Measurements from ENCODE around the gene LY6G5B. TPM values are rescaled to one million over a fixed set of nuclear protein-coding genes. Genes with fewer than 3 reads are reported as not detected.

LY6G5B gene
- total RNA-seq, 2 experiments from 2014 or later: 18.1 to 20.1 TPM

- ChIA-PET CTCF (interaction anchor here (0.5 kb wide), 1 partner anchor 10 kb away, joined by 4 read pairs; no protein-coding TSS in a partner anchor), POLR2A (no interaction called here)
Measured at GRCh38 chr6:31636698-31637596, 32.8 kb upstream of the LY6G5B start.

- ChIA-PET CTCF (interaction anchor here (0.7 to 2.0 kb wide), 3 partner anchors 11 to 89 kb away, joined by 3 to 5 read pairs (median 5); partner anchors contain the start of gene BAG6), POLR2A (interaction anchor here (0.8 kb wide), 1 partner anchor 24 kb away, joined by 3 read pairs; no protein-coding TSS in a partner anchor)
Measured at GRCh38 chr6:31639043-31639442, 30.7 kb upstream of the LY6G5B start.

- POLR2A ChIA-PET: no interaction called here
- CTCF ChIA-PET: interaction anchor here (0.6 to 2.0 kb wide), 5 partner anchors 10 to 181 kb away, joined by 3 to 7 read pairs (median 5); partner anchors contain the start of gene BAG6
Measured at GRCh38 chr6:31639449-31639861, 30.3 kb upstream of the LY6G5B start.

DNA sequence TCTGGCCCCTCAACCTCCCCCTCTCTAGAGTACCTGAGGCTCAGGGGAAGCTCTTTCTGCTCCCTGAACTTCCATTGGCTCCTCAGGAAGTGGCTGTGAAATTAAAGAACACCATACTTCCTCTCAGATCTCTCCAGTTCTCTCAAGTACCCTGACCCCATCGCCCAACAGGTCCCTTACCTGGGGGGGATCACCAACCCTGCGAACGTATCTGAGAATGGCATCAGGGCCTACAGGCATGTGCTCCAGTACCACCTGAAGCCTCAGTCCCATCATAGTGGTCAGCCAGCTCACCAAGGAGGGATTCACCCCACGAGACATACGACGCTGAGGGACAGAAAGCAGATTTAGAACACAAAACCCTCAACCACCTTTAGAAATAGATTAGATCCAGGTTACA, 29.2 kb upstream of the LY6G5B start:
- POLR2A ChIA-PET: interaction anchor here (0.9 kb wide), 1 partner anchor 9 kb away, joined by 3 read pairs; no protein-coding TSS in a partner anchor
- CTCF ChIA-PET: interaction anchor here (1.0 to 1.4 kb wide), 2 partner anchors 33 to 42 kb away, joined by 3 to 7 read pairs; no protein-coding TSS in a partner anchor

DNA sequence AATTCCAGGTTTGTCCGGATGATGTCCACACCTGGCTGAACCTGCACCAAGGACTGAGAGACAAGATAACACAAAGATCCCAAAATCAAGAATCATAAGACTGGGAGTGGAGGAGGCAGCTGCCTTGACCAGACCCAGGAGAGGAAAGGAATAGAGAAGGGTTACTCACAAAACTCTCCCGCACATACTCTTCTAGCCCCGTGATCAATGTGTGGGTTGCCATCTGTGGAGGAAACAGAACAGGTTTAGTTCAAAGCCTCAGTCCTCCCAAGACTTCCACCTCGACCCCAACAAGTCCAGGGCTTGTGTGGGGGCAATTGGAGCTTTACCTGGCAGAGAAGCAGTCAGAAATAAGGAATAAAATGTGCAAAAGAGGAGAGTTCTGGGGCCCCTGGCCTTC, 28.4 kb upstream of the LY6G5B start:
- CTCF ChIA-PET: no interaction called here
- POLR2A ChIA-PET: interaction anchor here (0.9 kb wide), 1 partner anchor 8 kb away, joined by 3 read pairs; no protein-coding TSS in a partner anchor

DNA sequence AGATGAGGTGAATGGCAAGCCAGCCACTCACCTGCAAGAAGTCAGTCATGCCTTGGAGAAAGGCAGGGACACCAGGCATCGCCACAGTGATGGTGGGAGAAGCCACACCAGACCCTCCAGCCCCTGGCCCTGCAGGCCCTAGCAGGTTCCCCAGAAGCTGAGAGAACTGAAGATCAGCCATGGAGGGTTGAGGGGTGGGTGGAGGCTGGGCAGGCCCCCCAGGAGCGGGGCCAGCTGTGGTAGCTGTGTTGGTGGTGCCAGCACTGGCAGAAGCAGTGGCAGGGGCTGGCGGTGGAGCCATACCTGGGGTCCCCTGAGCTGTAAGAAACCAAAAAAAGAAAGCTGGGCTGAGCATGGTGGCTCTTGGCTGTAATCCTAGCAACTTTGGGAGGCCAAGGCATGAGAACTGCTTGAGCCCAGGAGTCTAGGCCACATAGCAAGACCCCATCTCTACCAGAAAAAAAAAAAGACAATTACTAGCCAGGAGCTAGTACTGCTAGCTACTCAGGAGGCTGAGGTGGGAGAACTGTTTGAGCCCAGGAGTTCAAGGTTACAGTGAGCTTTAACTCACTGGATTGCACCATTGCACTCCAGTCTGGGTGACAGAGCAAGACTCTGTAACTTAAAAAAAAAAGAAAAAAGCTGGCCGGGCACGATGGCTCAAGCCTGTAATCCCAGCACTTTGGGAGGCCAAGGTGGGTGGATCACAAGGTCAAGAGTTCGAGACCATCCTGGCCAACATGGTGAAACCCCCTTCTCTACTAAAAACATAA, 26.8 kb upstream of the LY6G5B start:
- ChIA-PET CTCF (interaction anchor here (1.3 kb wide), 1 partner anchor 10 kb away, joined by 3 read pairs; no protein-coding TSS in a partner anchor), POLR2A (interaction anchor here (0.9 kb wide), 1 partner anchor 27 kb away, joined by 3 read pairs; the partner anchor contains the start of gene LY6G5B)

DNA sequence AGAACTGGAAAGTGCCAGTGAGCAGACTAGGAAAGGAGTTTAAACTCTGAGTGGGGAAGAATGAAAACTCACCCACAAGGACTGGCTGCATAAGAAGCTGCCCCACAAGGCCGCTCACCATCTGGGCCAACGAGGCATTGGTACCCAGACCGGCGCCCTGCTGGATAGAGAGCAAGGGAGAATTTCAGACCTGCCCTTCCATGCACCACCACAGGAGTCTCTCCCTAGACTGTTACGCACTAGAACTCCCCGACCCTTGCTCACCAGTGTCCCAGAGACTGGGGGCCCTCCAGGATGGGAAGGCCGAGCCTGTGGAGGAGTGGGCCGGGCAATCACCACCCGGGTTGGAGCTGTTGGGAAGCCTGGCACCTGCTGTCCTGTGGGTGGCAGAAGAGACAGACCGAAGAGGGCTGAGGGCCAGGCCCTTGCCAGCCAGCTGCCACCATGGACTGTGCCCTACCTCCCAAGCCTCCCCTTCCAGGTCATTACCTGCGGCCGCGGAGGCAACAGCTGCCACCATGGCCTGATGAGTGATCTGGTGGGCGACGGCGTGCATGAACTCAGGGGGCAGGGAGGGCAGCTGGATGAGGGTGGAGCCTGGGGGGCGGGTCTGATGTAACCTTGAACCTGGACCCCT, 25.8 kb upstream of the LY6G5B start:
- ChIA-PET CTCF (interaction anchor here (1.2 to 1.3 kb wide), 2 partner anchors 9 to 19 kb away, joined by 3 to 4 read pairs; no protein-coding TSS in a partner anchor), POLR2A (interaction anchor here (0.9 kb wide), 1 partner anchor 26 kb away, joined by 3 read pairs; the partner anchor contains the start of gene LY6G5B)

GRCh38 chr6:31645325-31645724, 24.5 kb upstream of the LY6G5B start:
- POLR2A ChIA-PET: no interaction called here
- CTCF ChIA-PET: interaction anchor here (1.7 kb wide), 1 partner anchor 25 kb away, joined by 3 read pairs; the partner anchor contains the start of gene PRRC2A

DNA sequence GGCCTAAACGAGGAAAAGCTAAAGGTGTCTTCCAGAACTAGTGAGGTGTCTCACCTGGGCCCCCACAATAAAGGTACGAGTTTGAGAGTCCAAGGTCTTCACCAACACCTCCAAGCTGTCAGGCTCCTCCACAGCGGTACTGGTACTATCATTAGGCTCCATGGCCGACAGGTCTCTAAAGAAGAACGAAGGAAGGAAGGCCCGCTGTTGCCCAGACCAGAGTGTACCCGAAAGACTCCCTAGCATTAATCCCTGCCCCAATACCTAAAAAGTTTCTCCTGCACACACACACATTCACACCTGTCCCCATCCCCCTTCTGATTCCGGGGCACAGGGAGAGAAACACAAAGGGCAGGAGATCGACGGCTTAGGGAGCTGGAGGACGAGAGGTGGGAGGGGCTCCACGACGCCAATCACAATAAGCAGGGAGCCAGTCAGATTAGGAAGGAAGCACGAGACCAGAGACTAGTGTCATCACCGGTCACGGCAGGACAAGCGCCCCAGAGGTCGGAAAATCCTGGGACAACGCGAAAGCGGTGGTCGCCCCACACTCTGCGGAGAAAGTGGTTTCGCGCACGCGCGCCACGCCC, 18.1 kb upstream of the LY6G5B start:
- ChIA-PET POLR2A (interaction anchor here (0.8 to 3.5 kb wide), 8 partner anchors 9 to 175 kb away, joined by 3 to 29 read pairs (median 4); partner anchors contain the start of genes ABHD16A, C6orf47, CSNK2B and GPANK1), CTCF (interaction anchor here (0.6 to 2.5 kb wide), 7 partner anchors 9 to 1667 kb away, joined by 3 to 21 read pairs (median 4); partner anchors contain the start of genes C6orf47, GPANK1, LY6G5B and NCR3)

GRCh38 chr6:31652925-31653724, 16.7 kb upstream of the LY6G5B start:
- ChIA-PET CTCF (interaction anchor here (0.5 to 2.5 kb wide), 9 partner anchors 8 to 1085 kb away, joined by 3 to 21 read pairs (median 4); partner anchors contain the start of genes C6orf47, GPANK1 and LY6G5B), POLR2A (interaction anchor here (0.6 to 3.5 kb wide), 12 partner anchors 7 to 1315 kb away, joined by 3 to 29 read pairs (median 4); partner anchors contain the start of genes ABHD16A, C6orf47, CSNK2B and GPANK1)

GRCh38 chr6:31654574-31655348, 15.0 kb upstream of the LY6G5B start:
- ChIA-PET POLR2A (interaction anchor here (3.5 kb wide), 1 partner anchor 10 kb away, joined by 29 read pairs; the partner anchor contains the start of genes CSNK2B and GPANK1), CTCF (interaction anchor here (0.7 to 1.0 kb wide), 3 partner anchors 91 to 1298 kb away, joined by 3 to 4 read pairs (median 3); partner anchors contain the start of gene HLA-DMA)

DNA sequence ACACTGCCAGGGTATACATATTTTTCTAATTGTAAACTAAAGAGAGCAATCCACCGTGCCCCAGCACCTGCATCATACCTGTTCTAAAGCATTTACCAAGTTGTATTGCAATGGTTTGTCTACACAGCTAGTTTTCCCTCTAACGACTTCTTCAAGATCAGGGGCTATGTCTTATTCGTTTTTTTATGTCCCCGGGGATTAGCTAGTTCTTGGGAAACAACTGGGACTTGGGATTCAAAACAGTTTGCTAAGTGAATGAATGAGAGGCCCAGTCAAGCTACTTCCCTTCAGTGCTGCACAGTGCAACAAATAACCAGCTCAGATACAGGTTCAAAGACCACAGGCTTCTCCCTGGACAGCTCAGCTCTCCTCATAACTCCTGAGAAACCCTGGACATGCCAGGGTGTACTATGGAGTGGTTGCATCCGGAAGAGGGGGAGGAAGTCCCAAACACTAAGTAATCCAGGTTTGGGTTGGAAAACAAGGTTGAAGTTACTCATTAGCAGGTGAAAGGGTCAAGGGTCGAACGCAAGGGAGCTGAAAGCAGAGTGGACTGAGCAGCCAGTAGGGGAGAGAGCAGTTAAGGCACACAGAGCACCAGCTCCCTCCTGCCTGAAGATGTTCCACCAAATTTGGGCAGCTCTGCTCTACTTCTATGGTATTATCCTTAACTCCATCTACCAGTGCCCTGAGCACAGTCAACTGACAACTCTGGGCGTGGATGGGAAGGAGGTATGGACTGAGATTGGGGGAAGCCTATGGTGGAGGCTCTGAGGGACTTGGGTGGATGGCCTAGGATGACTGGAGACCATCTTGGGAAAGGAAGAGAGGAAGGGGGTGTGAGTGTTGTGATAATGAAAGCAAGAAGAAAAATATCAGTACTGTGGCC, 14.2 kb upstream of the LY6G5B start, which contains the start of gene APOM:
APOM (plus strand) TSS at position 546 of the 889 bp plus-strand sequence; CDS start at position 619, 73 bp downstream.
- POLR2A ChIA-PET: no interaction called here
- CTCF ChIA-PET: interaction anchor here (1.0 kb wide), 1 partner anchor 90 kb away, joined by 4 read pairs; no protein-coding TSS in a partner anchor

- POLR2A ChIA-PET: no interaction called here
- CTCF ChIA-PET: interaction anchor here (0.9 kb wide), 1 partner anchor 165 kb away, joined by 3 read pairs; no protein-coding TSS in a partner anchor
Measured at GRCh38 chr6:31657406-31658157, 12.2 kb upstream of the LY6G5B start.

- ChIA-PET CTCF (interaction anchor here (0.7 to 0.9 kb wide), 2 partner anchors 66 to 164 kb away, joined by 3 read pairs; no protein-coding TSS in a partner anchor), POLR2A (interaction anchor here (0.7 kb wide), 1 partner anchor 1313 kb away, joined by 8 read pairs; no protein-coding TSS in a partner anchor)
Measured at GRCh38 chr6:31658158-31658688, 11.6 kb upstream of the LY6G5B start.
